H9 (cell line): ENCODE results near the gene TESK2. TPM values are rescaled to one million over a fixed set of nuclear protein-coding genes. Genes with fewer than 3 reads are reported as not detected.

Source experiments
- DNase-seq: peaks from one replicate; pipeline ENCODE4 v3.0.0-alpha.2; 2017
- H2AFZ ChIP-seq: one replicate; pipeline ENCODE4 v1.6.1; 2013; ENCODE audit warnings: mild to moderate bottlenecking, low read length, control low read depth, moderate library complexity
- H2AK5ac ChIP-seq: 2 replicates; pipeline ENCODE4 v1.6.1; 2013; ENCODE audit warnings: low read length, control low read depth, mixed read lengths; ENCODE audit not compliant: insufficient read length
- H2BK120ac ChIP-seq: one replicate; pipeline ENCODE4 v1.6.1; 2013; ENCODE audit warnings: low read depth, mild to moderate bottlenecking, low read length, control low read depth, inconsistent platforms; ENCODE audit not compliant: poor library complexity, severe bottlenecking
- H2BK12ac ChIP-seq: 2 replicates; pipeline ENCODE4 v1.6.1; 2013; ENCODE audit warnings: low read length, control low read depth, mixed read lengths, low read depth; ENCODE audit not compliant: insufficient read length
- H2BK15ac ChIP-seq: 2 replicates; pipeline ENCODE4 v1.6.1; 2013; ENCODE audit warnings: low read depth, low read length, control low read depth
- H2BK20ac ChIP-seq: one replicate; pipeline ENCODE4 v1.6.1; 2013; ENCODE audit warnings: low read depth, mild to moderate bottlenecking, low read length, control low read depth, inconsistent platforms; ENCODE audit not compliant: poor library complexity, severe bottlenecking
- H2BK5ac ChIP-seq: 2 replicates; pipeline ENCODE4 v1.6.1; 2013; ENCODE audit warnings: low read length, control low read depth, mixed read lengths; ENCODE audit not compliant: insufficient read length
- H3K14ac ChIP-seq: 2 replicates; pipeline ENCODE4 v1.6.1; 2013; ENCODE audit warnings: low read length, control low read depth; ENCODE audit not compliant: insufficient read depth
- H3K18ac ChIP-seq: 2 replicates; pipeline ENCODE4 v1.6.1; 2013; ENCODE audit warnings: low read depth, mild to moderate bottlenecking, mixed read lengths, low read length, control low read depth; ENCODE audit not compliant: insufficient read length
- H3K23ac ChIP-seq: 2 replicates; pipeline ENCODE4 v1.6.1; 2013; ENCODE audit warnings: low read length, control low read depth, mixed read lengths, low read depth; ENCODE audit not compliant: insufficient read length
- H3K23me2 ChIP-seq: 2 replicates; pipeline ENCODE4 v1.6.1; 2013; ENCODE audit warnings: low read depth, mild to moderate bottlenecking, mixed read lengths, low read length, control low read depth; ENCODE audit not compliant: insufficient read length, poor library complexity, severe bottlenecking
- H3K27ac ChIP-seq: 2 replicates; pipeline ENCODE4 v1.5.1; 2013; ENCODE audit warnings: low read length, control low read depth, mixed read lengths, low read depth; ENCODE audit not compliant: insufficient read length
- H3K27me3 ChIP-seq: 2 replicates; pipeline ENCODE4 v1.6.1; 2013; ENCODE audit warnings: low read length, control low read depth, inconsistent platforms; ENCODE audit not compliant: insufficient read depth
- H3K4ac ChIP-seq: 2 replicates; pipeline ENCODE4 v1.6.1; 2013; ENCODE audit warnings: low read depth, mild to moderate bottlenecking, control low read depth, inconsistent platforms, low read length, moderate library complexity
- H3K4me1 ChIP-seq: 2 replicates; pipeline ENCODE4 v1.6.1; 2013; ENCODE audit warnings: low read length, control low read depth, inconsistent platforms; ENCODE audit not compliant: insufficient read depth
- H3K4me2 ChIP-seq: 2 replicates; pipeline ENCODE4 v1.6.1; 2013; ENCODE audit warnings: low read length, control low read depth, mixed read lengths; ENCODE audit not compliant: insufficient read length, insufficient read depth
- H3K56ac ChIP-seq: 2 replicates; pipeline ENCODE4 v1.6.1; 2013; ENCODE audit warnings: low read depth, mild to moderate bottlenecking, mixed read lengths, low read length, control low read depth; ENCODE audit not compliant: insufficient read length
- H3K79me1 ChIP-seq: 2 replicates; pipeline ENCODE4 v1.6.1; 2013; ENCODE audit warnings: low read depth, mild to moderate bottlenecking, moderate library complexity, low read length, control low read depth, inconsistent platforms; ENCODE audit not compliant: insufficient read depth, poor library complexity, severe bottlenecking
- H3K79me2 ChIP-seq: 2 replicates; pipeline ENCODE4 v1.6.1; 2013; ENCODE audit warnings: low read length, control low read depth, inconsistent platforms; ENCODE audit not compliant: insufficient read depth
- H3K9ac ChIP-seq: 2 replicates; pipeline ENCODE4 v1.6.1; 2013; ENCODE audit warnings: low read length, control low read depth, mixed read lengths; ENCODE audit not compliant: insufficient read length; ENCODE audit errors: extremely low read depth
- H3K9me3 ChIP-seq: one replicate; pipeline ENCODE4 v1.6.1; 2013; ENCODE audit warnings: low read depth, low read length, inconsistent platforms; ENCODE audit not compliant: control insufficient read depth
- H3T11ph ChIP-seq: one replicate; pipeline ENCODE4 v1.6.1; 2013; ENCODE audit warnings: mild to moderate bottlenecking, low read length, control low read depth, inconsistent platforms
- H4K20me1 ChIP-seq: one replicate; pipeline ENCODE4 v1.6.1; 2013; ENCODE audit not compliant: control insufficient read depth, insufficient read length, insufficient read depth
- H4K5ac ChIP-seq: 2 replicates; pipeline ENCODE4 v1.6.1; 2013; ENCODE audit warnings: low read depth, mild to moderate bottlenecking, mixed read lengths, low read length, control low read depth; ENCODE audit not compliant: insufficient read length
- H4K8ac ChIP-seq: replicated peaks from 2 replicates; pipeline ENCODE4 v1.6.1; 2013; ENCODE audit warnings: low read length, control low read depth, mixed read lengths, low read depth; ENCODE audit not compliant: insufficient read length
- H4K91ac ChIP-seq: 2 replicates; pipeline ENCODE4 v1.6.1; 2013; ENCODE audit warnings: low read depth, mild to moderate bottlenecking, moderate library complexity, mixed read lengths, low read length, control low read depth; ENCODE audit not compliant: insufficient read length
- H3K27ac Mint-ChIP-seq, 3 experiments: 2 replicates in 2 of 3; 3 replicates in 1 of 3; pipeline ENCODE4 v1.8.0; 2020 to 2021; ENCODE audit warnings: mixed read lengths in 3 of 3, mild to moderate bottlenecking in 1 of 3, moderate library complexity in 1 of 3
- H3K27me3 Mint-ChIP-seq: 2 replicates; pipeline ENCODE4 v1.8.0; 2021; ENCODE audit warnings: low read depth, mild to moderate bottlenecking, moderate library complexity, mixed read lengths
- H3K36me3 Mint-ChIP-seq, 3 experiments: 2 replicates in 2 of 3; 3 replicates in 1 of 3; pipeline ENCODE4 v1.8.0; 2020 to 2021; ENCODE audit warnings: low read depth in 3 of 3, mixed read lengths in 3 of 3; ENCODE audit not compliant: insufficient read depth in 1 of 3
- H3K4me1 Mint-ChIP-seq, 2 experiments: 2 replicates each; pipeline ENCODE4 v1.8.0; 2020; ENCODE audit warnings: mixed read lengths in 2 of 2
- H3K4me3 Mint-ChIP-seq, 2 experiments: 2 replicates in 1 of 2; 3 replicates in 1 of 2; pipeline ENCODE4 v1.8.0; 2020 to 2021; ENCODE audit warnings: mild to moderate bottlenecking in 2 of 2, mixed read lengths in 2 of 2, moderate library complexity in 1 of 2
- H3K9me3 Mint-ChIP-seq, 2 experiments: 2 replicates in 1 of 2; 3 replicates in 1 of 2; pipeline ENCODE4 v1.8.0; 2020; ENCODE audit warnings: mild to moderate bottlenecking in 2 of 2, mixed read lengths in 2 of 2, moderate library complexity in 1 of 2
- WGBS: extraction: QIAGEN DNeasy Blood & Tissue Kit; methylation state at CpG from one replicate; pipeline ENCODE4 v1.1.7; 2013; ENCODE audit warnings: missing lambda C conversion rate, low lambda C conversion rate, mixed read lengths; ENCODE audit not compliant: insufficient read length; ENCODE audit errors: extremely low coverage; 5-methylcytosine and 5-hydroxymethylcytosine counted together
- total RNA-seq: library from RNA; stranded (reverse); gene quantifications from 2 replicates; pipeline ENCODE4 v1.2.1, GENCODE V29; 2021
- TF ChIP-seq, protein P1 (sequence below): fragments of 200-600 bp; sonication (generic); conservative IDR thresholded peaks from 3 replicates; pipeline ENCODE4 v1.8.0; 2021; ENCODE audit warnings: antibody characterized with exemption, mild to moderate bottlenecking

The TESK2 gene
- total RNA-seq, 1 experiment from 2014 or later, result 7.2 TPM

DNA sequence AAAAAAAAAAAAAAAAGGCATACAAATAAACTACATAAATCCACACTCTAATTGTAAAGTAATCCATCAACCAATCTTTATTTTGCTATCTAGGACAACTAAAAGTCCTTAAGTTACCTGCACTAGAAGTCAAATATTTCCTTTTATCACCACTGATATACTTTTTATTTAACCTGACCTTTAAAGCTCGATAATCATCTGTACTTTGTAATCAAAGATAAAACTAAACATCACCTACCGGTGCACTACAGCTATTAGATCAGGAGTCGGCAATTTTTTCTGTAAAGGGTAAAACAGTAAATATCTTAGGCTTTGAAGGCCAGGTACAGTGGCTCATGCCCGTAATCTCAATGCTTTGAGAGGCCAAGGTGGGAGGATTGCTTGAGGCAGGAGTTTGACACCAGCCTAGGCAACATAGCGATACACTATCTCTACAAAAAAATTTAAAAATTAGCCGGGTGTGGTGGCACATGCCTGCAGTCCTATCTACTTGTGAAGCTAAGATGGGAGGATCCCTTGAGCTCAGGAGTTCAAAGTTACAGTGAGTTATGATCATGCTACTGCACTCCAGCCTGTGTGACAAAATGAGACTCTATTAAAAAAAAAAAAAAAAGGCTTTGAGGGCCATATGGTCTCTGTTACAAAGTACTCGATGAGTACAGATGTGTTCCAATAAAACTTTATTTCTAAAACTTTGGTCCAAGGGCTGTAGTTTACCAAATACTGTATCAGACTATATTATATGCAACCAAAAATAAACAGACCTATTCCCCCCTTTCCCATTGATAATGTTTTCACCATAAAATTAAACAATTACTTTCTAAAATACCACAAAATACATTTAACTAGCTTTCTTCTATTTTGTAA lies 47.1 kb downstream of the TESK2 start:
- Mint-ChIP-seq H3K9me3 (no peaks in the 10 kb centered on the region; a peak in 1 of 5 replicates), H3K36me3 (no peaks in the 10 kb centered on the region), H3K4me3 (no peak overlapping the region), H3K27ac (peak overlapping the region in 1 of 3 experiments; percentile 85; a peak in 1 of 7 replicates), H3K4me1 (peaks cover 0 to 5% of the 10 kb centered on the region in 2 experiments; a peak in 2 of 4 replicates), H3K27me3 (no peaks in the 10 kb centered on the region)
- no peak overlapping the region for H4K8ac ChIP-seq
- H2BK120ac ChIP-seq, result no peak overlapping the region
- H4K91ac ChIP-seq, result no peak overlapping the region
- no peaks in the 10 kb centered on the region for H3K23me2 ChIP-seq
- no CpG with 5 or more reads among the region's 7 CpGs for WGBS
- H3K56ac ChIP-seq, result no peak overlapping the region
- H3K4me1 ChIP-seq, result no peaks in the 10 kb centered on the region
- H2BK15ac ChIP-seq, result no peak overlapping the region
- no peak overlapping the region for H2BK5ac ChIP-seq
- H3K27ac ChIP-seq, result no peak overlapping the region
- H3K79me2 ChIP-seq, result no peaks in the 10 kb centered on the region
- H3K23ac ChIP-seq, result no peak overlapping the region
- DNase-seq, result no peak
- H3K14ac ChIP-seq, result no peak overlapping the region
- no peak overlapping the region for H2BK12ac ChIP-seq
- H3K4ac ChIP-seq, result no peak overlapping the region
- H4K5ac ChIP-seq, result no peak overlapping the region
- H2BK20ac ChIP-seq, result no peak overlapping the region
- TF ChIP-seq, protein P1, sequence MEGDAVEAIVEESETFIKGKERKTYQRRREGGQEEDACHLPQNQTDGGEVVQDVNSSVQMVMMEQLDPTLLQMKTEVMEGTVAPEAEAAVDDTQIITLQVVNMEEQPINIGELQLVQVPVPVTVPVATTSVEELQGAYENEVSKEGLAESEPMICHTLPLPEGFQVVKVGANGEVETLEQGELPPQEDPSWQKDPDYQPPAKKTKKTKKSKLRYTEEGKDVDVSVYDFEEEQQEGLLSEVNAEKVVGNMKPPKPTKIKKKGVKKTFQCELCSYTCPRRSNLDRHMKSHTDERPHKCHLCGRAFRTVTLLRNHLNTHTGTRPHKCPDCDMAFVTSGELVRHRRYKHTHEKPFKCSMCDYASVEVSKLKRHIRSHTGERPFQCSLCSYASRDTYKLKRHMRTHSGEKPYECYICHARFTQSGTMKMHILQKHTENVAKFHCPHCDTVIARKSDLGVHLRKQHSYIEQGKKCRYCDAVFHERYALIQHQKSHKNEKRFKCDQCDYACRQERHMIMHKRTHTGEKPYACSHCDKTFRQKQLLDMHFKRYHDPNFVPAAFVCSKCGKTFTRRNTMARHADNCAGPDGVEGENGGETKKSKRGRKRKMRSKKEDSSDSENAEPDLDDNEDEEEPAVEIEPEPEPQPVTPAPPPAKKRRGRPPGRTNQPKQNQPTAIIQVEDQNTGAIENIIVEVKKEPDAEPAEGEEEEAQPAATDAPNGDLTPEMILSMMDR, result no peak
- H3K18ac ChIP-seq, result no peak overlapping the region
- H4K20me1 ChIP-seq, result no peaks in the 10 kb centered on the region
- no peak overlapping the region for H2AFZ ChIP-seq
- no peaks in the 10 kb centered on the region for H3K9me3 ChIP-seq
- no peaks in the 10 kb centered on the region for H3K27me3 ChIP-seq
- no peak overlapping the region for H3T11ph ChIP-seq
- H2AK5ac ChIP-seq, result no peak overlapping the region
- no peak overlapping the region for H3K9ac ChIP-seq
- no peaks in the 10 kb centered on the region for H3K79me1 ChIP-seq
- no peak overlapping the region for H3K4me2 ChIP-seq
